Astrocyte (in vitro differentiated cells and primary cell): ENCODE results near the gene ELFN2.

Experiments used
- EZH2 ChIP-seq: IDR thresholded peaks from 2 replicates; pipeline ENCODE4 v1.6.1; 2012; ENCODE audit warnings: mild to moderate bottlenecking, low read length, inconsistent platforms; ENCODE audit not compliant: insufficient read depth
- TF ChIP-seq, protein P1 (sequence below): IDR thresholded peaks from 2 replicates; pipeline ENCODE4 v1.5.1; 2011; ENCODE audit warnings: low read depth, mild to moderate bottlenecking, inconsistent platforms, low read length, moderate library complexity; ENCODE audit not compliant: insufficient read depth

DNA sequence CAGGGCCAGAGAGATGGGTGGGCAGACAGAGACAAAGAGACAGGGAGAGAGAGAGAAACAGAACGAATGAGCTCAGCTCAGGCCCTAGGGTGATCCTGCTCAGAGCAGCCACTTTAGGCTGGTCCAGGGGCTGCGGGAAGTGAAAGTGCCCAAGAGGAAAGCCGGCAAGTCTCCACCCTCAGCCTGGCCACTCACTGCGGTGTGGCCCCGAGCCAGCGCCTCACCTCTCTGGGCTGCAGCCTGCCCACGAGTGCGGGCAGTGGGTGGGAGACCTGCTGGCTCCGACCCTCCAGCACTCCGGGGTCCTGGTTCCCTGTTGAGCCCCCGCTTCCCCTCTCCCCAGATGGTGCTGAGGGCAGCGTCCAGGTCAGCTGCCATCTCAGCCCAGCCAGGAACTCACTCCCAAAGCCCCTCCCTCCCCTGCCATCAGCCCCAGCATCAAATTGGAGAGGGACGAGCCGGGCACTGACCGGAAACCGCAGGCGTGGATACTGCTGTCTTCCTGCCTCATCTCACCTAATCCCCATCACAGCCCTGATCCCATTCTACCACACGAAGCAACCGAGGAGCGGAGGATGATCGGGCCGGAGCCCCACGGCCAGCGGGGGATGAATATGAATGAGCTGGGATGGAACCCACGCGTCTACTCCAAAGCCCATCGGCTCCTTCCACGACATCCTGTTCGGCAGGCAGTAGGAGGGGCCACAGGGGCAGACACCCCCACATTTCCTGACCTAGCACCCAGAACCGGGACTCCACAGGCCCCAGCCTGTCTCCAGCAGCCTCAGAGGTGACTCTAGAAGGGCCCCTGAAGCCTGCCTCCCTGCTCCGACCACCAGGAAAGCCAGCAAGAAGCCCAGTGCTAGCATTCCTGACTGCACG, 16.9 kb downstream of the ELFN2 start:
- TF ChIP-seq, protein P1, sequence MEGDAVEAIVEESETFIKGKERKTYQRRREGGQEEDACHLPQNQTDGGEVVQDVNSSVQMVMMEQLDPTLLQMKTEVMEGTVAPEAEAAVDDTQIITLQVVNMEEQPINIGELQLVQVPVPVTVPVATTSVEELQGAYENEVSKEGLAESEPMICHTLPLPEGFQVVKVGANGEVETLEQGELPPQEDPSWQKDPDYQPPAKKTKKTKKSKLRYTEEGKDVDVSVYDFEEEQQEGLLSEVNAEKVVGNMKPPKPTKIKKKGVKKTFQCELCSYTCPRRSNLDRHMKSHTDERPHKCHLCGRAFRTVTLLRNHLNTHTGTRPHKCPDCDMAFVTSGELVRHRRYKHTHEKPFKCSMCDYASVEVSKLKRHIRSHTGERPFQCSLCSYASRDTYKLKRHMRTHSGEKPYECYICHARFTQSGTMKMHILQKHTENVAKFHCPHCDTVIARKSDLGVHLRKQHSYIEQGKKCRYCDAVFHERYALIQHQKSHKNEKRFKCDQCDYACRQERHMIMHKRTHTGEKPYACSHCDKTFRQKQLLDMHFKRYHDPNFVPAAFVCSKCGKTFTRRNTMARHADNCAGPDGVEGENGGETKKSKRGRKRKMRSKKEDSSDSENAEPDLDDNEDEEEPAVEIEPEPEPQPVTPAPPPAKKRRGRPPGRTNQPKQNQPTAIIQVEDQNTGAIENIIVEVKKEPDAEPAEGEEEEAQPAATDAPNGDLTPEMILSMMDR = no peak
- TF ChIP-seq EZH2 = no peak
